Natural killer cell (primary cell): Measurements from ENCODE around the gene CACNA2D2. TPM values are rescaled to one million over a fixed set of nuclear protein-coding genes. Genes with fewer than 3 reads are reported as not detected.

ENCODE experiments used
- ATAC-seq, 3 donors: fragments of 150-1000 bp in 2 of 3; fragments of 200-7000 bp in 1 of 3; cut with Tn5 transposase; 1 replicate in 1 of 3; 2 replicates in 2 of 3; pipeline ENCODE4 v1.10.0; 2021; ENCODE audit warnings: mild to moderate bottlenecking in 2 of 3, moderate library complexity in 2 of 3
- DNase-seq, 2 donors: peaks; one replicate each; pipeline versions ENCODE4 v3.0.0 to v3.0.0-alpha.2; 2013 to 2021; ENCODE audit warnings: mixed read lengths in 1 of 2
- H3K27ac ChIP-seq: one replicate; pipeline ENCODE4 v1.5.1; 2013; ENCODE audit warnings: mild to moderate bottlenecking, low read length
- H3K27me3 ChIP-seq: one replicate; pipeline ENCODE4 v1.6.1; 2013; ENCODE audit warnings: low read length; ENCODE audit not compliant: control insufficient read depth, insufficient read depth
- H3K36me3 ChIP-seq: one replicate; pipeline ENCODE4 v1.6.1; 2013; ENCODE audit warnings: low read length; ENCODE audit not compliant: control insufficient read depth, insufficient read depth
- H3K4me1 ChIP-seq: one replicate; pipeline ENCODE4 v1.6.1; 2013; ENCODE audit warnings: low read length; ENCODE audit not compliant: control insufficient read depth, insufficient read depth
- H3K4me3 ChIP-seq: one replicate; pipeline ENCODE4 v1.5.1; 2013; ENCODE audit warnings: low read length
- H3K9me3 ChIP-seq: one replicate; pipeline ENCODE4 v1.6.1; 2013; ENCODE audit warnings: low read length; ENCODE audit not compliant: control insufficient read depth, insufficient read depth
- H3K27ac Mint-ChIP-seq, 2 donors: one replicate each; pipeline ENCODE4 v1.8.0; 2022; ENCODE audit warnings: mild to moderate bottlenecking in 2 of 2, mixed read lengths in 2 of 2, moderate library complexity in 1 of 2
- H3K27me3 Mint-ChIP-seq, 2 donors: one replicate each; pipeline ENCODE4 v1.8.0; 2022; ENCODE audit warnings: low read depth in 2 of 2, mixed read lengths in 2 of 2
- H3K36me3 Mint-ChIP-seq: one replicate; pipeline ENCODE4 v1.8.0; 2022; ENCODE audit warnings: mixed read lengths
- H3K4me1 Mint-ChIP-seq, 2 donors: one replicate each; pipeline ENCODE4 v1.8.0; 2022; ENCODE audit warnings: mixed read lengths in 2 of 2
- H3K4me3 Mint-ChIP-seq: one replicate; pipeline ENCODE4 v1.8.0; 2022; ENCODE audit warnings: mild to moderate bottlenecking, moderate library complexity, mixed read lengths
- H3K9me3 Mint-ChIP-seq, 2 donors: one replicate each; pipeline ENCODE4 v1.8.0; 2022; ENCODE audit warnings: mixed read lengths in 2 of 2
- CTCF ChIP-seq: fragments of 200-600 bp; IDR thresholded peaks from one replicate; pipeline ENCODE4 v1.8.0; 2022; ENCODE audit warnings: antibody characterized with exemption
- WGBS: methylation state at CpG from one replicate; pipeline ENCODE4 v1.1.7; 2013; ENCODE audit warnings: missing lambda C conversion rate; ENCODE audit not compliant: insufficient coverage; 5-methylcytosine and 5-hydroxymethylcytosine counted together
- intact Hi-C: fragments of 100-400 bp; cut with micrococcal nuclease; formaldehyde crosslinking; loops from one replicate; pipeline ENCODE4 v1.14.2; 2022
- total RNA-seq, 4 donors: library from RNA; stranded (reverse); fragments of 120-200 nt in 1 of 4; gene quantifications; one replicate each; pipeline versions ENCODE4 v1.2.3 to v1.2.4, GENCODE V29; 2013 to 2022

CACNA2D2 gene
- total RNA-seq, 3 donors from 2014 or later (not counting 1 experiment from before 2014, with no cell fraction given), result 36.5 to 56.4 (median 43.8) TPM

- Histone ChIP-seq H3K9me3 (no peaks in the 10 kb centered on the region), H3K4me1 (peaks cover 67% of the 10 kb centered on the region), H3K27ac (no peak overlapping the region), H3K27me3 (no peaks in the 10 kb centered on the region), H3K36me3 (no peaks in the 10 kb centered on the region), H3K4me3 (no peak overlapping the region)
- no peak for DNase-seq
- 86% methylated on average over 11 of the region's 11 CpGs for WGBS
- Mint-ChIP-seq H3K36me3 (no peaks in the 10 kb centered on the region), H3K4me1 (peaks cover 22 to 32% of the 10 kb centered on the region in 2 donors), H3K27me3 (no peaks in the 10 kb centered on the region), H3K9me3 (no peaks in the 10 kb centered on the region), H3K27ac (peak overlapping the region; percentile 38 to 76), H3K4me3 (peak overlapping the region; percentile 72)
- intact Hi-C loops, result no loop called here
- no peak for ATAC-seq
- no peak for TF ChIP-seq CTCF
These were observed 185.3 kb downstream of the CACNA2D2 start for GRCh38 chr3:50318163-50318562.

DNA sequence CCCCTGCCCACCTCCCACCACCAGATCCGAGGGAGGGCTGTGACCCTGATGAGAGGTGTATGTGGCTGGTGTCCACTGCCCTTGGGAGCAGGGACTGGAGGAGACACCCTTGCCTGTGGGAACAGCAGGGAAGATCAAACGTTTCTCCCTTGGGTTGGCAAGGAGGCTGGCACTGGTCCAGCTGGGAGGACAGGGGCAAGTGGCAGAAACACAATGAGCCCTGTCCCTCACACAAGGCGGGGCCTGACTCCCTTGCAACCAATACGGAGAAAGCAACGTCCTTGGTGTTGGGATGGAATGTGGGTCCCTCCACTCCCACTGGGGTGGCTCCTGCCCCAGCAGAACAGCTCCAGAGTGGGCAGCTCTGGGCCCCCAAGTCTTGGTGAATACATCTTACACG is 186.1 kb downstream of the CACNA2D2 start:
- H3K27me3 ChIP-seq, result no peaks in the 10 kb centered on the region
- no peaks in the 10 kb centered on the region for H3K36me3 Mint-ChIP-seq
- H3K4me1 ChIP-seq, result peaks cover 61% of the 10 kb centered on the region
- H3K9me3 Mint-ChIP-seq, result no peaks in the 10 kb centered on the region
- H3K4me3 Mint-ChIP-seq, result no peak overlapping the region
- DNase-seq, result no peak
- no peaks in the 10 kb centered on the region for H3K36me3 ChIP-seq
- intact Hi-C loops, result no loop called here
- no peaks in the 10 kb centered on the region for H3K9me3 ChIP-seq
- no peak for ATAC-seq
- peaks cover 22 to 32% of the 10 kb centered on the region in 2 donors for H3K4me1 Mint-ChIP-seq
- no peak for TF ChIP-seq CTCF
- peak overlapping the region in 1 of 2 donors; percentile 87 for H3K27ac Mint-ChIP-seq
- H3K4me3 ChIP-seq, result no peak overlapping the region
- WGBS, result 89% methylated on average over 5 of the region's 6 CpGs
- H3K27ac ChIP-seq, result peak overlapping the region; percentile 39
- H3K27me3 Mint-ChIP-seq, result no peaks in the 10 kb centered on the region

DNA sequence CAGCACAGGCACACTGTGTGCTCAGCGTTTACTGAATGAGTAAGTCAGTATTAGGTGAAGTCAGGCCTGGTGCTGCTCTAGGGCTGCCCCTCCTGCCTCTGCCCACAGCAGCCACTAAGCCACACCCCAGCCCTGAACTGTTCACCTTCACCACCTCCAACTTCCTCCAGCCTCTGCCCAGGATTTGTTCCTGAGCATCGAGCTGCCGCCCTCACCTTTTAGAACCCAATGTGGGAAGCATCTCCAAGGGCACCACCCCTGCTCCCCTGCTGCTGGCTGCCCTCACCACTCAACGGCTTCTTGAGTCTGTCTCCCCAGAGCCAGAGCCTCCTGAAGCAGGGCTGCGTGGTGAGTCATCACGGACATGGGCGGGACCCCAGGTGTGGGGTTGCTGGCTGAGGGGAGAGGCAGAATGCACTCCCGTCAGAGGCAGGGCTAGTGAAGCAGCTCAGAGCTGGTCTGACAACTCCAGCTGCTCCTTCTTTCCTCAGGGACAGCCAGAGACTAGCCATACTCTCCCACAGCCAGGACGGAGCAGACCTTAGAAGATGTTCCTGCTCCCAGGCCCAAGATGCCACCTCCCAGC is 186.7 kb downstream of the CACNA2D2 start:
- no peak for TF ChIP-seq CTCF
- Histone ChIP-seq H3K4me1 (peaks cover 56% of the 10 kb centered on the region), H3K27me3 (no peaks in the 10 kb centered on the region), H3K27ac (peak overlapping the region; percentile 39), H3K4me3 (no peak overlapping the region), H3K9me3 (no peaks in the 10 kb centered on the region), H3K36me3 (no peaks in the 10 kb centered on the region)
- ATAC-seq (peak in 1 of 3 donors; percentile 32), DNase-seq (peak in 1 of 2 donors; percentile 76)
- Mint-ChIP-seq H3K36me3 (no peaks in the 10 kb centered on the region), H3K9me3 (no peaks in the 10 kb centered on the region), H3K4me3 (peak overlapping the region; percentile 22), H3K27ac (peak overlapping the region; percentile 60 to 87), H3K4me1 (peaks cover 22 to 32% of the 10 kb centered on the region in 2 donors), H3K27me3 (no peaks in the 10 kb centered on the region)
- intact Hi-C loops, result no loop called here
- 58% methylated on average over 9 of the region's 9 CpGs for WGBS

DNA sequence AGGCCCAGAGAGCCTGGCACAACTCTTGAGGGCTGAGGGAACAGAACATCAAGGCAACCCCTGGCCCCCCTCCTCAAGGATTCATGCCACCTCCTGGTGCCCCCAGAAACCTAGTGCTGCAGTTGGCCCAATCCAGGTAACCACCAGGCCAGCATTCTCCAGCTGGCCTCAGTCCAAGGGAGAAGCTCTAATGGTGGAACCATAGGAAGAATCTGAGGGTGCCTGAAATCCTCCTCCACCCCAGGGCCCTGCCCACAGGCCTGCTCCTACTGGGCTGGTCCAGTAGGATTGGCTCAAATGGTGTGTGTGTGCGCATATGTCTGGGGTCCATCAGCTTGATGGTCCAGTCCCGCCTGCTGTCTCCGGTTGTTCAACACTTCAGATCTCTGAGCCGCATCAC is 188.6 kb downstream of the CACNA2D2 start:
- H3K9me3 ChIP-seq, result no peaks in the 10 kb centered on the region
- Mint-ChIP-seq H3K9me3 (no peaks in the 10 kb centered on the region), H3K36me3 (no peaks in the 10 kb centered on the region), H3K4me3 (no peak overlapping the region), H3K27me3 (no peaks in the 10 kb centered on the region), H3K27ac (peak overlapping the region in 1 of 2 donors; percentile 50), H3K4me1 (peaks cover 22 to 23% of the 10 kb centered on the region in 2 donors)
- peaks cover 40% of the 10 kb centered on the region for H3K4me1 ChIP-seq
- no peaks in the 10 kb centered on the region for H3K27me3 ChIP-seq
- ATAC-seq (no peak), DNase-seq (no peak)
- intact Hi-C loops, result no loop called here
- WGBS, result 100% methylated on average over 4 of the region's 4 CpGs
- TF ChIP-seq CTCF, result no peak
- no peak overlapping the region for H3K4me3 ChIP-seq
- H3K27ac ChIP-seq, result no peak overlapping the region
- H3K36me3 ChIP-seq, result no peaks in the 10 kb centered on the region
